IPS-18c (cell line): ENCODE data around the gene FAM181A.

Experiments used
- H3K4me3 ChIP-seq: 2 replicates; pipeline ENCODE4 v1.7.0; 2013; ENCODE audit warnings: low read depth, mild to moderate bottlenecking, low read length, moderate library complexity; ENCODE audit not compliant: insufficient read depth
- H3K9me3 ChIP-seq: one replicate; pipeline ENCODE4 v1.6.1; 2013; ENCODE audit warnings: mild to moderate bottlenecking, low read length, moderate library complexity; ENCODE audit not compliant: control insufficient read depth, insufficient read depth

FAM181A gene

DNA sequence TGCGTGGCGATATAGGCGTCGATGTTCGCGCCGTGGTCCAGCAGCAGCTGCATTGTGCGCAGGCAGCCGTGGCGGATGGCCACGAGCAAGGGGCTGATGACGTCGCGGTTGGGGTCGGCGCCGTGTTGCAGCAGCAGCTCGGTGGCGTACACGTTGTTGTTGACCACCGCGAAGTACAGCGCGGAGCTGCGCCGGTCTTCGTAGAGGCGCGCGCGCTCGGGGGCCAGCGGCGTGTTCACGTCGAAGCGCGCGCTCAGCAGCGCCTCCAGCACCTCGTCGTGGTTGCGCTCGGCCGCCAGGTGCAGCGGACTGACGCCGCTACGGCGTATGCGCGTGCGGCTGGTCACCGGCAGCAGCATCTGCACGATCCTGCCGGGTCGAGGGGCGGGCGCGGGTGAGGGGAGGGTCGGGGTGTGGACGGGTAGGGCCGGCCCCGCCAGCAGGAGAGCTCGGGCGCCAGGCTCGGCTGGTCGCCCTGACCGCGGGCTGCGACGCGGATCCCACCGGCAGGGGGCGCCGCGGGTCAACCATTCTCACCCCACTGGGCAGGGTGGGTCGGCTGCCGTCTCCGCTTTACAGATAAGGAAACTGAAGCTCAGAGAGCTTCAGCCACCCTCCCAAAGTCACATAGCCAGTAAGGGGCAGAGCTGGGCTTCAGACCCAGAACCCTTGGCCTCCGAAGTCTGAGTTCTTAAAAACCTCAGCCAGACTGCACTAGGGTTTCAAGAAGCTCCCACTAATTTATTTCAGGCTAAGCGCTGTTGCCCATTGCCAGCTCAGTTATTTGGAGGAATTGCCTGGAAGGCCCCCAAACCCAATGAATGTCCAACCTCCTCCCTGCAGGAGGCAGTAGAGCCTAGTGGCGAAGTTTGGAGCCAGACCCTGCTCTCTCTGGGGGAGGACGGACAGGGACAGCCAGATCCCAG lies 12.4 kb downstream of the FAM181A start:
- peak overlapping the region; percentile 40; the same call in 1 of the 2 replicates for H3K4me3 ChIP-seq
- peaks cover 9% of the 10 kb centered on the region for H3K9me3 ChIP-seq

- no peak overlapping the region for H3K4me3 ChIP-seq
- peaks cover 9% of the 10 kb centered on the region for H3K9me3 ChIP-seq
These were observed 13.3 kb downstream of the FAM181A start for GRCh38 chr14:93940437-93940836.

DNA sequence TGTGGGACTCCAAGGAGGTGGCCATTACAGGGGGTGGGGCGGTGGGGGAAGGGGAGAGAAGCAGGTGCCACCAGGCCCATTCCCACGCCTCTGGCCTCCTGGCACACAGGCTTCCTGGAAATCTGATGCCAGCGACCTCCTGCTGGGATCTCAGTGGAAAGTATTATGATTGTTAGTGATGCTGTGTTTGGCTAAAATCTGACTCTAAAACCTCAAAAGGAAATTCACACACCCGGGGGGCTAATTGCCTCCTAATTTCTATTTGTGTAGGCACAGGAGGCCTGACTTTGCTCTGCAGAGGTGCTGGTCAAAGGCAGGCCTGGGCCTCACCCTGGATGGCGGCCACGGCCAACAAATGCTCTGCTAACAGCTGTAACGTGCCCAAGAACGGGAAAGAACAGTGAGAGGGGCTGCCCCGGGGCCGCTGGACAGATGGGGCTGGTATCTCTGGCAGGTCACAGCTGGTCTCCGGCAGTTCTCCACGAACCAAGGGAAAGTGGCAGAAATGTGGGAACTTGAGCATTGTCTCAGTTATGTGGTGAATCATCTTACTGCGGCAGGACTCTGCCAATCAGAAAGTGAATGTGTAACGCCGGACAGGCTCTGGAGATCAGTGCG lies 14.3 kb downstream of the FAM181A start:
- Histone ChIP-seq H3K4me3 (no peak overlapping the region), H3K9me3 (peaks cover 9% of the 10 kb centered on the region)

- Histone ChIP-seq H3K4me3 (no peak overlapping the region), H3K9me3 (peaks cover 9% of the 10 kb centered on the region)
These were observed 15.9 kb downstream of the FAM181A start for GRCh38 chr14:93943052-93943451.

GRCh38 chr14:93943930-93944329 lies 16.8 kb downstream of the FAM181A start:
- Histone ChIP-seq H3K4me3 (no peak overlapping the region), H3K9me3 (peaks cover 6% of the 10 kb centered on the region)

- no peaks in the 10 kb centered on the region for H3K9me3 ChIP-seq
- no peak overlapping the region for H3K4me3 ChIP-seq
These were observed 17.4 kb downstream of the FAM181A start for GRCh38 chr14:93944348-93945069.

- H3K4me3 ChIP-seq: no peak overlapping the region
- H3K9me3 ChIP-seq: no peaks in the 10 kb centered on the region
These were observed 17.9 kb downstream of the FAM181A start for GRCh38 chr14:93945070-93945399.

DNA sequence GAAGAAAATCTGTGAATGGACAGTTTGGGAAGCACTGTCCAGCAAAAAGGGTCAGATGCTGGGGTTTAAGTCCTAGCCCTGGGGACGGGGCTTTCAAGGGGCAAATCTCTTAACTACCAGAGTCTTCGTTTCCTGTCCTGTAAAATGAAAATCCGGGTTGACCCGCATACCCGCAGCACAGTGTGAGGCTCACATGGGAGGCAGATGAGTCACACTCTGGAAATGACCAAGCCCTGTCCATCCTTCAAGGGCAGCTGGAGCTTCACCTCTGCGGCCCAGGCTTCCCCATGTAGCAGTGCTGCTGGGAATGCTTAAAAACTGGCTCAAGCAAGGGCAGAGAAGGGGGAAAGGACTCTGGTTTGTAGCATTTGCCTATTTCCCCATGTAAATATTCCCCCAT lies 19.0 kb downstream of the FAM181A start:
- no peak overlapping the region for H3K4me3 ChIP-seq
- H3K9me3 ChIP-seq: no peaks in the 10 kb centered on the region

- no peak overlapping the region for H3K4me3 ChIP-seq
- H3K9me3 ChIP-seq: no peaks in the 10 kb centered on the region
These were observed 19.5 kb downstream of the FAM181A start for GRCh38 chr14:93946541-93947090.

DNA sequence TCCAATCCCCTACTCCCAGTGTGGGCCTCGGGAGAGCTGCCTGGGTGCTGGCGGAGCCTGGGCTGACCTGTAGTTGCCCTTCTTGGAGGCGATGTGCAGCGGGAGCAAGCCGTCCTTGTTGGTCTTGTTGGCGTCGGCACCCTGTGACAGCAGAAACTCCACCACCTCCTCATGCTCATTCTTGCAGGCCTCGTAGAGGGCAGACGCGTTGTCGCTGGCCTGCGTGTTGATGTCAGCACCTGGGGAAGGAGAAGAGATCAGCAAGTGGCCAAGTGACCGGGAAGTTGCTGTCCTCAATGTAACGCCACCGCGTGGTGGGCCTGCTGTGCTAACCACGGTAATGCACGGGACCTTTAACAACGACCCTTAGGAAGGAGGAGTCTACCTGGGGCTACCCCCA lies 20.1 kb downstream of the FAM181A start:
- no peak overlapping the region for H3K4me3 ChIP-seq

DNA sequence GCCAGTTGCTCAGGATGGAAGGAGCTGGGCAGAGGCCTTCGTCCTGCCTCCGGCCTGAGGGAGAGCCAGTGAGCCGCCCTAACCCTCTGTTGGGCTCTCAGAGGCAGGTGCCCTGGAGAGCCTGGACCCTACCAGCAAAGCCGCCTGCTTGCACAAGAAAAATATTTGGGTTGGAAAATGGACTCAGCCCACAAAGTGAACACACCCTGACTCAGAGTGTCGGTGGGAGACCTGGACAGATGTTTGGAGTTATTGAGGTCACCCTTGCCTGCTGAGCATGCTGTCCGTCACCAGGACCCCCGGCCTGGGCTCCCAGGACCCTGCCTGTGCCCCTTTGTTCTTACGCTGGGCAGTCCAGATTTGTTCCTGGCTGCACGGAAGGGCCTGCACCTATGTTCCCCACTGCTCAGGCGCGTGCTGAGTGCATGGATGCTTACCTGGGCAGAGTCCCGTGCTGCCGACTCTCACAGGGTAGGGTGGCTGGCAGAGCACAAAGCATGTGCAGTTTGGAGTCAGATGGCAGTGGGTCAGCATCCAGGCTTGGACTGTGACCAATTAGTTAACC lies 22.4 kb downstream of the FAM181A start:
- no peaks in the 10 kb centered on the region for H3K9me3 ChIP-seq
- H3K4me3 ChIP-seq: no peak overlapping the region

More for the DNA sequence above, 20.1 kb downstream of the FAM181A start:
- no peaks in the 10 kb centered on the region for H3K9me3 ChIP-seq

GRCh38 chr14:93950948-93951634 lies 23.9 kb downstream of the FAM181A start:
- H3K4me3 ChIP-seq: no peak overlapping the region
- H3K9me3 ChIP-seq: no peaks in the 10 kb centered on the region

DNA sequence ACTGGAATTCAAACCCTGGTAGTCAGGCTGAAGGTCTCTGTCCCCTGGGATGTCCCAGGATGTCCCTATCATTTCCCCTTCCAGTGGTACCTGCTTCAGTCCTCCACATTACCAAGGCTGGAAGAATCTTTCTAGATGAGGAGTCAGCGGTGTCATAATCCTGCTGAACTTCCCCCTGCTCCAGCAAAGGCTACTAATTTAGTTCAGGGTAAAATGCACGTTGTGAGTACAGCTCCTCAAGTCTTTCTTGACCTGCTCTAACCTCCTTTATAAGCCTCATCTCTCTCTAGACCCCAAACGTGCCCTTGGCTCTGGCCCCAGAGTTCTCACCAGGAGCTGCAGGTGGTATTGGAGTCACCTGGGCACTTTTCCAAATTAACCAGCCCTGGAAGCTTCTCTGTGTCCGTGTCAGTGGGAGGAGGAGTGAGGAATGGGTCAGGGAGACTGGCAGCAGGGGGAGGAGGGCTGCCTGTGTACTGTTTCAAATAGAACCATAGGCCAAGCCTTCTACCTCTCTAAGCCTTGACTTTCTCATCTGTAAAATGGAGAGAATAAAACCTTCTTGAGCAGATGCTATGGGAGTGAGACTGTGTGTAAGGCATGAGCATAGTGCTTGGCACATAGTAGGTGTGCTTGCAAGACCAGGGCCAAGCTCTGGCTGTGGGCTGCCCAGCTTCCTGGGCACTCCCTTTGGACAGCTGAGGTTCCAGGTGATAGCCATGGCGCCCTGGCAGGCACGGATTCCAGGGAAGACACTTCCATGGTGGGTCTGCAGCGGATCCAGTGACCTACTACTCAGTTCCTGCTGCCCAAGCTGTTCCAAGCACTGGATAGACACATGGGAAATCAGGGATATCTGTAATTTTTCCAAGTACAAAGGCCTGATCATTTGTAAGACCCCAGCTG lies 24.7 kb downstream of the FAM181A start:
- Histone ChIP-seq H3K9me3 (no peaks in the 10 kb centered on the region), H3K4me3 (no peak overlapping the region)

DNA sequence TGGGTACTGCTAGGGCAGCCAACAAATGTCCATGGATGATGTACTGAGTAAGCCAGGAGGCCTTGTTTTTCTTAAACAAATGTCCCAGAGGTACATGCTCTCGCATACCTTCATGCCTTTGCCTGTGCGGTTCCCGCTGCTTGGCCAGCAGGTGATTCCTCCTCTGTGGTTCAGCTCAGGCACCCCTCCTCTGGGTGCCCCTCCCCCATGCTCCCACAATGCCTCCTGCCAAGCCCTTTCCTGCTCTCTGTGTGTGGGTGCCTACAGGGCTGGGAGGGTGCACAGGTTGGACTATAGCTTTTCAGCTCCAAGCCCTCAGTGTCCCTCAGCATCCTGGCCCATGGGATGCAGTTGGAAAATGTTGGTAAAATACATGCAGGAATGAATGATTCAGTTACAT lies 25.7 kb downstream of the FAM181A start:
- H3K9me3 ChIP-seq: no peaks in the 10 kb centered on the region
- H3K4me3 ChIP-seq: no peak overlapping the region

DNA sequence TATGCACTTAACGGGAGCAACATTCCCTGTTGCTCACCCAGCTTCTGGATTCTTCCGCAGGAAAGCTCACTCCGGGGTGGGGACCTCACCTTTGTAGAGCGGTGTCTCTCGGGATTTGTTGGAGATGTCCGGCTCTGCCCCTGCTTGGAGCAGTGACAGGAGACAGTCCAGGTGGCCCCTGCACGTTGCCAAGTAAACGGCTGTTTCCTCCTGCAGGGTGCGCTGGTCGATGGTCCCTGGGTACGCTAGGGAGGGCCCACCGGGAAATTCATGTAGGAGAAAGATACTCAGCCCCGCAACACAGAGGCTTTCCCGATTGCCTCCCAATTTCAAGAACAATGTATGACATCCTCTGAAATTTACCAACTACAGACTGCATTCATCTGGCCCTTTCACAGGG lies 26.1 kb downstream of the FAM181A start:
- no peaks in the 10 kb centered on the region for H3K9me3 ChIP-seq
- no peak overlapping the region for H3K4me3 ChIP-seq
